Mesendoderm (in vitro differentiated cells): Measurements from ENCODE around the gene HSPA6.

Experiments used
- DNase-seq: peaks from one replicate; pipeline ENCODE4 v3.0.0; 2013
- H2AK5ac ChIP-seq: 2 replicates; pipeline ENCODE4 v1.6.1; 2013; ENCODE audit warnings: low read length, inconsistent platforms
- H2BK120ac ChIP-seq: 2 replicates; pipeline ENCODE4 v1.6.1; 2013; ENCODE audit warnings: low read depth, mild to moderate bottlenecking, low read length, moderate library complexity, mixed read lengths
- H2BK15ac ChIP-seq: replicated peaks from 2 replicates; pipeline ENCODE4 v1.6.1; 2013; ENCODE audit warnings: low read depth, mild to moderate bottlenecking, moderate library complexity
- H2BK5ac ChIP-seq: 2 replicates; pipeline ENCODE4 v1.6.1; 2013; ENCODE audit warnings: low read length, inconsistent platforms
- H3K18ac ChIP-seq: 2 replicates; pipeline ENCODE4 v1.6.1; 2013; ENCODE audit warnings: mild to moderate bottlenecking, low read length, mixed read lengths
- H3K23ac ChIP-seq: one replicate; pipeline ENCODE4 v1.6.1; 2013; ENCODE audit warnings: low read length
- H3K27ac ChIP-seq: 2 replicates; pipeline ENCODE4 v1.5.1; 2013; ENCODE audit warnings: low read depth, mild to moderate bottlenecking, inconsistent platforms, low read length, moderate library complexity
- H3K27me3 ChIP-seq: 2 replicates; pipeline ENCODE4 v1.6.1; 2013; ENCODE audit warnings: low read length, control low read depth, mild to moderate bottlenecking, inconsistent platforms; ENCODE audit not compliant: insufficient read depth, poor library complexity
- H3K36me3 ChIP-seq: 2 replicates; pipeline ENCODE4 v1.6.1; 2013; ENCODE audit warnings: low read length, inconsistent platforms; ENCODE audit not compliant: control insufficient read depth, insufficient read depth
- H3K4ac ChIP-seq: one replicate; pipeline ENCODE4 v1.6.1; 2013; ENCODE audit warnings: low read depth, mild to moderate bottlenecking, low read length, moderate library complexity
- H3K4me1 ChIP-seq: 2 replicates; pipeline ENCODE4 v1.6.1; 2013; ENCODE audit warnings: low read depth, low read length, inconsistent platforms; ENCODE audit not compliant: control insufficient read depth
- H3K4me2 ChIP-seq: 2 replicates; pipeline ENCODE4 v1.6.1; 2013; ENCODE audit warnings: low read length
- H3K4me3 ChIP-seq: 2 replicates; pipeline ENCODE4 v1.5.1; 2013; ENCODE audit warnings: mild to moderate bottlenecking, low read length
- H3K56ac ChIP-seq: one replicate; pipeline ENCODE4 v1.6.1; 2013; ENCODE audit warnings: low read length
- H3K79me1 ChIP-seq: 2 replicates; pipeline ENCODE4 v1.6.1; 2013; ENCODE audit warnings: low read length, inconsistent platforms
- H3K79me2 ChIP-seq: 2 replicates; pipeline ENCODE4 v1.6.1; 2013; ENCODE audit warnings: mild to moderate bottlenecking, low read length; ENCODE audit not compliant: control insufficient read depth, insufficient read depth
- H3K9ac ChIP-seq: 2 replicates; pipeline ENCODE4 v1.6.1; 2013; ENCODE audit warnings: low read length, inconsistent platforms
- H4K5ac ChIP-seq: one replicate; pipeline ENCODE4 v1.6.1; 2013; ENCODE audit warnings: low read length
- H4K8ac ChIP-seq: one replicate; pipeline ENCODE4 v1.6.1; 2013; ENCODE audit warnings: low read depth, mild to moderate bottlenecking, control low read depth, low read length, moderate library complexity
- WGBS: extraction: QIAGEN DNeasy Blood & Tissue Kit; methylation state at CpG from one replicate; pipeline ENCODE4 v1.1.7; 2013; ENCODE audit warnings: low lambda C conversion rate, missing lambda C conversion rate; ENCODE audit not compliant: insufficient coverage; ENCODE audit errors: extremely low coverage; 5-methylcytosine and 5-hydroxymethylcytosine counted together

The HSPA6 gene

DNA sequence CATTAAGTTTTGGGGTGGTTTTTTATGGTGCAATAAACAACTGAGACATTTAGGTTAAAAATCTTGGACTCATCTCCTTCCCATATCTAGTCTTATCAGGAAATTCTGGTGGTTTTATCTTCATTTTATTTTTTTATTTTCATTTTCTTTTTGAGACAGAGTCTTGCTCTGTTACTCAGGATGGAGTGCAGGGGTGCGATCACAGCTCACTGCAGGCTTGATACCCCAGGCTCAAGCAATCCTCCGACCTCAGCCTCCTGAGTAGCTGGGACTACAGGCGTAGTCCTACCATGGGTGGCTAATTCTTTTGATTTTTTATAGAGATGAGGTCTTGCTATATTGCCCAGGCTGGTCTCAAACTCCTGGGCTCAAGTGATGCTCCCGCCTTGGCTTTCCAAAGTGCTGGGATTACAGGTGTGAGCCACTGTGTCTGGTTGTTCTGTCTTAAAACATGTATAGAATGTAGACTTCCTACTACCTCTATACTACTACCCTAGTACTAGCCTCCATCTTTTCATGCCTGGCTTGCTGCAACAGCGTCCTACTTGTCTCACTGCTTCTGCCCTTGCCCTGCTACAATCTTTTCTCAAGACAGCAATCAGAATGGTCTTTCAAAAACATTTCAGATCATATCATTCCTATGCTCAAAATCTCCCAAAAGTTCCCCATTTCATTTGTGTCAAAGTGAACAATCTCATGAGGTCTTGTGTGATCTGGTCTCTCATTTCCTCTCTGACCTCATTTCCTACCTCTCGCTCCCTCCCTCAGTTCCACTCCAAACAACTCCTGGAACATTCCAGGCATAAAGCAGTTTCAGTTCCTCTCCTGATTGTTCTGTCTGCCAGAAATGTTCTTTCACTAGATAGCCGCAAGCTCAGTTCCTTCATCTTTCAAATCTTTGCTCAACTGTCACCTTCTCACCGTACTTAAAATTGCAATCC lies 25.0 kb upstream of the HSPA6 start:
- H3K27me3 ChIP-seq = no peaks in the 10 kb centered on the region
- no peak overlapping the region for H3K18ac ChIP-seq
- H2AK5ac ChIP-seq = no peak overlapping the region
- H4K8ac ChIP-seq = no peak overlapping the region
- WGBS = no CpG with 5 or more reads among the region's 8 CpGs
- no peak overlapping the region for H3K4me2 ChIP-seq
- H3K56ac ChIP-seq = no peak overlapping the region
- no peak overlapping the region for H3K23ac ChIP-seq
- no peak overlapping the region for H3K4ac ChIP-seq
- H2BK15ac ChIP-seq = no peak overlapping the region
- no peak overlapping the region for H4K5ac ChIP-seq
- no peak overlapping the region for H3K9ac ChIP-seq
- no peak overlapping the region for H2BK5ac ChIP-seq
- no peaks in the 10 kb centered on the region for H3K79me1 ChIP-seq
- no peak overlapping the region for H3K4me3 ChIP-seq
- no peak for DNase-seq
- no peak overlapping the region for H3K27ac ChIP-seq
- no peaks in the 10 kb centered on the region for H3K36me3 ChIP-seq
- H3K79me2 ChIP-seq = no peaks in the 10 kb centered on the region
- H3K4me1 ChIP-seq = no peaks in the 10 kb centered on the region
- H2BK120ac ChIP-seq = no peak overlapping the region

DNA sequence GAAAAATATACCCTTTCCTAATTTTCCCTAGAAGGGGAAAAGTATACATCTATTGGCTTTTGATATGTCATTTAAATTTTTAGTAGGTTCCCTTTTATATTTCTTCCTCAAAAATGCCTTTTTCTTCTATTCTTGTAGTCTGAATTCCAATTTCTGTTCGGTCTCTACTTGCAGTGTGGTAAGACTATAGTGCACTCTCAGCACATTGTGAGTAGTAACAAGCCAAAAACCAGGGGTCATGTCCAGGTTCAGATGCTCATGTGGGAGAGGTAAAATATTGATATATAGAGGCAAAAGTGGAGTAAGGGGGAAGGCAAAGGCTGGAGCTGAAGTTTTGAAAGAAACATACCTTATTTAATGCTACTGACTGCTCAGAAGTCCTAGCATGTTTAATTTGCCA lies 23.1 kb upstream of the HSPA6 start:
- no peak overlapping the region for H3K56ac ChIP-seq
- no peak overlapping the region for H2AK5ac ChIP-seq
- H3K79me1 ChIP-seq = no peaks in the 10 kb centered on the region
- no peaks in the 10 kb centered on the region for H3K4me1 ChIP-seq
- DNase-seq = no peak
- H3K4me2 ChIP-seq = no peak overlapping the region
- no peaks in the 10 kb centered on the region for H3K79me2 ChIP-seq
- H2BK15ac ChIP-seq = no peak overlapping the region
- no peak overlapping the region for H3K23ac ChIP-seq
- no peaks in the 10 kb centered on the region for H3K36me3 ChIP-seq
- H3K27me3 ChIP-seq = no peaks in the 10 kb centered on the region
- H3K27ac ChIP-seq = no peak overlapping the region
- no peak overlapping the region for H4K8ac ChIP-seq
- no peak overlapping the region for H2BK5ac ChIP-seq
- H3K4ac ChIP-seq = no peak overlapping the region
- no peak overlapping the region for H4K5ac ChIP-seq
- H3K9ac ChIP-seq = no peak overlapping the region
- WGBS = no CpG with 5 or more reads among the region's 1 CpG
- H3K4me3 ChIP-seq = no peak overlapping the region
- H3K18ac ChIP-seq = no peak overlapping the region
- no peak overlapping the region for H2BK120ac ChIP-seq

DNA sequence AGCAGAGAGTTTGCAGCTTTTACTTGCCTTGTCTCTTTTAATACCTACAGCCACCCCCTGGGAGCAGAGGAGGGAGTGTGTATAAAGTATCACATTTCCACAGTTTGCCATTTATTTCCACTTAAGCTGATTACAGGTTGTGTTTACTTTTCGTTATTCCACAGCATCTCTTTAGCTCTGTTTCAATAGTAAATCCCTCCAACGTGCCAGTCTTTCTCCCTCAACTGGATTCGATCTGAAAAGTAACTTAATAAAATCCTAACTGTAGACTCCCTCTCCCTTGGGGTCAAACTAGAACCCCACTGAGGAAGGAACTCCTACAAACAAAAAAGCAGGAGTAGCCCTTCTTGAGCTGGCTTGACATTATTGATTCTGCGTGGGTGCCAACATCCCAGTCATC lies 22.2 kb upstream of the HSPA6 start:
- H3K4me1 ChIP-seq = peaks cover 2% of the 10 kb centered on the region
- H3K4me2 ChIP-seq = no peak overlapping the region
- no CpG with 5 or more reads among the region's 4 CpGs for WGBS
- H3K36me3 ChIP-seq = no peaks in the 10 kb centered on the region
- H2BK120ac ChIP-seq = no peak overlapping the region
- H2BK15ac ChIP-seq = no peak overlapping the region
- no peak overlapping the region for H3K4me3 ChIP-seq
- no peak overlapping the region for H4K5ac ChIP-seq
- H2BK5ac ChIP-seq = no peak overlapping the region
- no peak for DNase-seq
- H4K8ac ChIP-seq = no peak overlapping the region
- H3K56ac ChIP-seq = no peak overlapping the region
- H3K23ac ChIP-seq = no peak overlapping the region
- H3K27ac ChIP-seq = no peak overlapping the region
- no peak overlapping the region for H3K9ac ChIP-seq
- no peaks in the 10 kb centered on the region for H3K79me1 ChIP-seq
- H2AK5ac ChIP-seq = no peak overlapping the region
- H3K27me3 ChIP-seq = no peaks in the 10 kb centered on the region
- H3K4ac ChIP-seq = no peak overlapping the region
- H3K18ac ChIP-seq = no peak overlapping the region
- no peaks in the 10 kb centered on the region for H3K79me2 ChIP-seq

- no peak overlapping the region for H2AK5ac ChIP-seq
- no peaks in the 10 kb centered on the region for H3K79me2 ChIP-seq
- no peak overlapping the region for H2BK15ac ChIP-seq
- no peak overlapping the region for H4K5ac ChIP-seq
- no CpG with 5 or more reads among the region's 1 CpG for whole genome bisulfite sequencing
- H3K4ac ChIP-seq = no peak overlapping the region
- no peak overlapping the region for H3K56ac ChIP-seq
- no peak overlapping the region for H3K9ac ChIP-seq
- no peak overlapping the region for H2BK120ac ChIP-seq
- no peak overlapping the region for H4K8ac ChIP-seq
- no peak overlapping the region for H3K4me2 ChIP-seq
- no peak for DNase-seq
- H3K23ac ChIP-seq = no peak overlapping the region
- no peak overlapping the region for H3K18ac ChIP-seq
- no peaks in the 10 kb centered on the region for H3K27me3 ChIP-seq
- H3K4me3 ChIP-seq = no peak overlapping the region
- no peak overlapping the region for H3K27ac ChIP-seq
- peaks cover 2% of the 10 kb centered on the region for H3K4me1 ChIP-seq
- H3K36me3 ChIP-seq = no peaks in the 10 kb centered on the region
- no peaks in the 10 kb centered on the region for H3K79me1 ChIP-seq
- H2BK5ac ChIP-seq = no peak overlapping the region
Observed at GRCh38 chr1:161502641-161503393, 21.5 kb upstream of the HSPA6 start.

GRCh38 chr1:161503394-161503748 lies 21.0 kb upstream of the HSPA6 start:
- Histone ChIP-seq H3K36me3 (no peaks in the 10 kb centered on the region), H2BK5ac (no peak overlapping the region), H2BK15ac (no peak overlapping the region), H3K23ac (no peak overlapping the region), H2BK120ac (no peak overlapping the region), H3K9ac (no peak overlapping the region), H3K27me3 (no peaks in the 10 kb centered on the region), H3K79me1 (no peaks in the 10 kb centered on the region), H3K56ac (no peak overlapping the region), H4K5ac (no peak overlapping the region), H3K79me2 (no peaks in the 10 kb centered on the region), H3K18ac (no peak overlapping the region), H3K4me2 (no peak overlapping the region), H3K4me1 (peaks cover 2% of the 10 kb centered on the region), H3K4me3 (no peak overlapping the region), H4K8ac (no peak overlapping the region), H3K4ac (no peak overlapping the region), H3K27ac (no peak overlapping the region), H2AK5ac (no peak overlapping the region)
- no peak for DNase-seq
